HepG2 (cell line): ENCODE measurements around the gene ACVR1B. TPM values are rescaled to one million over a fixed set of nuclear protein-coding genes. Genes with fewer than 3 reads are reported as not detected.

ENCODE experiments used
- BRCA1 ChIP-seq: sonication (generic); formaldehyde crosslinking; IDR thresholded peaks from 2 replicates; pipeline ENCODE4 v1.4.0; 2020; ENCODE audit warnings: missing genetic modification reagents
- CBX1 ChIP-seq: IDR thresholded peaks from one replicate; pipeline ENCODE4 v1.6.1; 2016; ENCODE audit warnings: antibody characterized with exemption, low read depth
- ERF ChIP-seq: IDR thresholded peaks from 2 replicates; pipeline ENCODE4 v1.6.1; 2018; ENCODE audit warnings: missing biosample characterization, missing genetic modification reagents
- PREB ChIP-seq: sonication (generic); formaldehyde crosslinking; IDR thresholded peaks from 2 replicates; pipeline ENCODE4 v1.4.0; 2020; ENCODE audit warnings: missing genetic modification reagents
- SCMH1 ChIP-seq: sonication (generic); formaldehyde crosslinking; IDR thresholded peaks from 2 replicates; pipeline ENCODE4 v1.9.0; 2021; ENCODE audit warnings: missing genetic modification reagents, mild to moderate bottlenecking, borderline replicate concordance
- ZNF280D ChIP-seq: sonication (generic); formaldehyde crosslinking; IDR thresholded peaks from 2 replicates; pipeline ENCODE4 v1.5.1; 2020; ENCODE audit warnings: mild to moderate bottlenecking, missing genetic modification reagents
- ZNF460 ChIP-seq: sonication (generic); formaldehyde crosslinking; IDR thresholded peaks from 2 replicates; pipeline ENCODE4 v1.5.1; 2020; ENCODE audit warnings: missing genetic modification reagents, mild to moderate bottlenecking, borderline replicate concordance
- ZNF605 ChIP-seq: sonication (generic); formaldehyde crosslinking; IDR thresholded peaks from 2 replicates; pipeline ENCODE4 v1.8.0; 2022; ENCODE audit warnings: mild to moderate bottlenecking, missing genetic modification reagents
- ZNF749 ChIP-seq: sonication (generic); formaldehyde crosslinking; IDR thresholded peaks from 2 replicates; pipeline ENCODE4 v1.8.0; 2022; ENCODE audit warnings: mild to moderate bottlenecking, missing genetic modification reagents, moderate library complexity, borderline replicate concordance
- polyA plus RNA-seq, 8 experiments: library from polyadenylated mRNA; depleted of rRNA in 3 of 8; stranded (reverse) in 7 of 8; unstranded in 1 of 8; fragments of >200 nt; fragmentation: Illumina TruSeq in 4 of 8; extraction: Trizol in 4 of 8; gene quantifications; 2 replicates each; pipeline versions ENCODE4 v1.2.1 to v1.2.3, GENCODE V29; 2011 to 2016; ENCODE audit warnings: low read depth in 4 of 8, missing spikeins in 1 of 8, mixed read lengths in 1 of 8; ENCODE audit not compliant: insufficient read depth in 1 of 8
- total RNA-seq, 5 experiments: library from RNA; depleted of rRNA; stranded (reverse); fragments of >200 nt; fragmentation: Illumina TruSeq; extraction: Trizol; gene quantifications; 2 replicates each; pipeline ENCODE4 v1.2.3, GENCODE V29; 2016; ENCODE audit warnings: low read depth in 1 of 5
- TF ChIP-seq, protein P1 (sequence below), 2 experiments: sonication (generic) in 1 of 2; formaldehyde crosslinking in 1 of 2; IDR thresholded peaks; 2 replicates each; pipeline versions ENCODE4 v1.4.0 to v1.6.1; 2016 to 2020; ENCODE audit warnings: borderline replicate concordance in 1 of 2, low read depth in 1 of 2, mild to moderate bottlenecking in 1 of 2, missing genetic modification reagents in 1 of 2
- TF ChIP-seq, protein P2 (sequence below): sonication (generic); formaldehyde crosslinking; IDR thresholded peaks from 2 replicates; pipeline ENCODE4 v1.8.1; 2023; ENCODE audit warnings: mild to moderate bottlenecking, inconsistent platforms, moderate library complexity, missing genetic modification reagents, borderline replicate concordance
- TF ChIP-seq, protein P3 (sequence below): sonication (generic); formaldehyde crosslinking; IDR thresholded peaks from 2 replicates; pipeline ENCODE4 v1.4.0; 2020; ENCODE audit warnings: mild to moderate bottlenecking, missing genetic modification reagents

Gene ACVR1B
- total and polyA plus RNA-seq, 2 of the 13 experiments (the other 11 are each of a cell fraction or from before 2014, with no cell fraction given), result 8.9 to 12.1 TPM

DNA sequence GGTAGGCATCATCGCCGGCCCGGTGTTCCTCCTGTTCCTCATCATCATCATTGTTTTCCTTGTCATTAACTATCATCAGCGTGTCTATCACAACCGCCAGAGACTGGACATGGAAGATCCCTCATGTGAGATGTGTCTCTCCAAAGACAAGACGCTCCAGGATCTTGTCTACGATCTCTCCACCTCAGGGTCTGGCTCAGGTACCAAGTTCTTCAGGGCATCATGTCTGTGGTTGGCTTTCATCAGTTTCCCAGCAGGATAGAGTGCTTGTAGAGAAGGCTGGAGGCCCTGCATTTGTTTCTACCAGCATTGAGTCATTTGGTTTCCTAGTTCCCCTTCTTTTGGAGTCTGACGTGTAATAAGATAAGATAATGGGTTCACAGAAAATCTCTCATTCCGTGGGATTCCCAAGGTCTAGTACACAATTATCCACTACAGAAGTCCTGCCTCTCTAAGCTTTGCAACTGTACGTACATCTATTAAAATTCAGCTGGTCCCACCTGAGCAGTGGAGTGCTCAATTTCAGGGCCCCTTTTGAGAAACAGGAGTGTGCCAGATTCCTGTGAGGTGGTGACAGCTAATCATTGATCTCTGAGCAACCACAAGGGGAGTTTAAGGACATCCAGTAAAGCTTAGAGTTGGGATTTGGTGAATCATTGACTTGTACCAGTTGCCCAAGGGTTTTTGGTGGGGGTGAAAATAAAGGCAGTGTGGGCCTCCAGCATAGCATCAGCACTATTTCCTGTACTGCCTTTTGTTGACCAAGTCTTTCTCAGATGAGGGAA lies 25.1 kb downstream of the ACVR1B start (continued):
- TF ChIP-seq, protein P1, sequence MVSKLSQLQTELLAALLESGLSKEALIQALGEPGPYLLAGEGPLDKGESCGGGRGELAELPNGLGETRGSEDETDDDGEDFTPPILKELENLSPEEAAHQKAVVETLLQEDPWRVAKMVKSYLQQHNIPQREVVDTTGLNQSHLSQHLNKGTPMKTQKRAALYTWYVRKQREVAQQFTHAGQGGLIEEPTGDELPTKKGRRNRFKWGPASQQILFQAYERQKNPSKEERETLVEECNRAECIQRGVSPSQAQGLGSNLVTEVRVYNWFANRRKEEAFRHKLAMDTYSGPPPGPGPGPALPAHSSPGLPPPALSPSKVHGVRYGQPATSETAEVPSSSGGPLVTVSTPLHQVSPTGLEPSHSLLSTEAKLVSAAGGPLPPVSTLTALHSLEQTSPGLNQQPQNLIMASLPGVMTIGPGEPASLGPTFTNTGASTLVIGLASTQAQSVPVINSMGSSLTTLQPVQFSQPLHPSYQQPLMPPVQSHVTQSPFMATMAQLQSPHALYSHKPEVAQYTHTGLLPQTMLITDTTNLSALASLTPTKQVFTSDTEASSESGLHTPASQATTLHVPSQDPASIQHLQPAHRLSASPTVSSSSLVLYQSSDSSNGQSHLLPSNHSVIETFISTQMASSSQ (IDR thresholded peaks at IDR 0.05; ENCODE audit: low read depth), result peak; percentile 95
- TF ChIP-seq, protein P1 (CRISPR knock-in tag; IDR thresholded peaks at IDR 0.05; ENCODE audit: borderline replicate concordance), result peak; percentile 97
- TF ChIP-seq ERF, result no peak
- 0 out of 2 replicates have a peak, but pooled peaks have one; percentile 36 for TF ChIP-seq ZNF280D (CRISPR knock-in tag)
- TF ChIP-seq, protein P2, sequence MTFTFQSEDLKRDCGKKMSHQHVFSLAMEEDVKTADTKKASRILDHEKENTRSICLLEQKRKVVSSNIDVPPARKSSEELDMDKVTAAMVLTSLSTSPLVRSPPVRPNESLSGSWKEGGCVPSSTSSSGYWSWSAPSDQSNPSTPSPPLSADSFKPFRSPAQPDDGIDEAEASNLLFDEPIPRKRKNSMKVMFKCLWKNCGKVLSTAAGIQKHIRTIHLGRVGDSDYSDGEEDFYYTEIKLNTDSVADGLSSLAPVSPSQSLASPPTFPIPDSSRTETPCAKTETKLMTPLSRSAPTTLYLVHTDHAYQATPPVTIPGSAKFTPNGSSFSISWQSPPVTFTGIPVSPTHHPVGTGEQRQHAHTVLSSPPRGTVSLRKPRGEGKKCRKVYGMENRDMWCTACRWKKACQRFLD (CRISPR knock-in tag), result no peak
- no peak for TF ChIP-seq ZNF605 (CRISPR knock-in tag)
- TF ChIP-seq ZNF460 (CRISPR knock-in tag), result no peak
- TF ChIP-seq CBX1, result no peak
- TF ChIP-seq PREB, result no peak
- TF ChIP-seq SCMH1 (CRISPR knock-in tag), result no peak
- TF ChIP-seq, protein P3, sequence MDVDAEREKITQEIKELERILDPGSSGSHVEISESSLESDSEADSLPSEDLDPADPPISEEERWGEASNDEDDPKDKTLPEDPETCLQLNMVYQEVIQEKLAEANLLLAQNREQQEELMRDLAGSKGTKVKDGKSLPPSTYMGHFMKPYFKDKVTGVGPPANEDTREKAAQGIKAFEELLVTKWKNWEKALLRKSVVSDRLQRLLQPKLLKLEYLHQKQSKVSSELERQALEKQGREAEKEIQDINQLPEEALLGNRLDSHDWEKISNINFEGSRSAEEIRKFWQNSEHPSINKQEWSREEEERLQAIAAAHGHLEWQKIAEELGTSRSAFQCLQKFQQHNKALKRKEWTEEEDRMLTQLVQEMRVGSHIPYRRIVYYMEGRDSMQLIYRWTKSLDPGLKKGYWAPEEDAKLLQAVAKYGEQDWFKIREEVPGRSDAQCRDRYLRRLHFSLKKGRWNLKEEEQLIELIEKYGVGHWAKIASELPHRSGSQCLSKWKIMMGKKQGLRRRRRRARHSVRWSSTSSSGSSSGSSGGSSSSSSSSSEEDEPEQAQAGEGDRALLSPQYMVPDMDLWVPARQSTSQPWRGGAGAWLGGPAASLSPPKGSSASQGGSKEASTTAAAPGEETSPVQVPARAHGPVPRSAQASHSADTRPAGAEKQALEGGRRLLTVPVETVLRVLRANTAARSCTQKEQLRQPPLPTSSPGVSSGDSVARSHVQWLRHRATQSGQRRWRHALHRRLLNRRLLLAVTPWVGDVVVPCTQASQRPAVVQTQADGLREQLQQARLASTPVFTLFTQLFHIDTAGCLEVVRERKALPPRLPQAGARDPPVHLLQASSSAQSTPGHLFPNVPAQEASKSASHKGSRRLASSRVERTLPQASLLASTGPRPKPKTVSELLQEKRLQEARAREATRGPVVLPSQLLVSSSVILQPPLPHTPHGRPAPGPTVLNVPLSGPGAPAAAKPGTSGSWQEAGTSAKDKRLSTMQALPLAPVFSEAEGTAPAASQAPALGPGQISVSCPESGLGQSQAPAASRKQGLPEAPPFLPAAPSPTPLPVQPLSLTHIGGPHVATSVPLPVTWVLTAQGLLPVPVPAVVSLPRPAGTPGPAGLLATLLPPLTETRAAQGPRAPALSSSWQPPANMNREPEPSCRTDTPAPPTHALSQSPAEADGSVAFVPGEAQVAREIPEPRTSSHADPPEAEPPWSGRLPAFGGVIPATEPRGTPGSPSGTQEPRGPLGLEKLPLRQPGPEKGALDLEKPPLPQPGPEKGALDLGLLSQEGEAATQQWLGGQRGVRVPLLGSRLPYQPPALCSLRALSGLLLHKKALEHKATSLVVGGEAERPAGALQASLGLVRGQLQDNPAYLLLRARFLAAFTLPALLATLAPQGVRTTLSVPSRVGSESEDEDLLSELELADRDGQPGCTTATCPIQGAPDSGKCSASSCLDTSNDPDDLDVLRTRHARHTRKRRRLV (CRISPR knock-in tag), result no peak
- TF ChIP-seq ZNF749, result no peak
- TF ChIP-seq BRCA1, result no peak
